SU-DHL-6 (cell line): ENCODE data around the gene SUPT3H.

Source experiments
- CTCF ChIP-seq: fragments of 200-600 bp; sonication (generic); IDR thresholded peaks from one replicate; pipeline ENCODE4 v1.5.1; 2017; ENCODE audit warnings: antibody characterized with exemption, mild to moderate bottlenecking, low read length, moderate library complexity; ENCODE audit not compliant: insufficient read depth, poor library complexity, severe bottlenecking
- EZH2phosphoT487 ChIP-seq: fragments of 200-600 bp; sonication (generic), shearing (Covaris generic); conservative IDR thresholded peaks from 2 replicates; pipeline ENCODE4 v1.6.1; 2018; ENCODE audit warnings: mild to moderate bottlenecking, antibody characterized with exemption, low read length, moderate library complexity, mixed read lengths

- TF ChIP-seq CTCF (no peak), EZH2phosphoT487 (no peak)
These were observed 373.8 kb downstream of the SUPT3H start for GRCh38 chr6:45003961-45004360.
